ENCODE results near the gene CTSF.

The CTSF gene

GRCh38 chr11:66557733-66558326 lies 10.6 kb downstream of the CTSF start:
- DNase-seq, result no peak
- Mint-ChIP-seq H3K4me1 (no peaks in the 10 kb centered on the region), H3K27me3 (ENCODE audit: low read depth, poor library complexity) (no peaks in the 10 kb centered on the region), H3K9me3 (no peaks in the 10 kb centered on the region), H3K36me3 (ENCODE audit: low read depth) (peaks cover 51% of the 10 kb centered on the region), H3K4me3 (no peak overlapping the region), H3K27ac (no peak overlapping the region)
- no peak for TF ChIP-seq CTCF (IDR thresholded peaks at IDR 0.05)

- no peak for DNase-seq
- TF ChIP-seq CTCF (IDR thresholded peaks at IDR 0.05), result no peak
- H3K27me3 Mint-ChIP-seq (ENCODE audit: low read depth, poor library complexity), result no peaks in the 10 kb centered on the region
- peaks cover 53% of the 10 kb centered on the region for H3K36me3 Mint-ChIP-seq (ENCODE audit: low read depth)
- no peaks in the 10 kb centered on the region for H3K9me3 Mint-ChIP-seq
- no peaks in the 10 kb centered on the region for H3K4me1 Mint-ChIP-seq
- no peak overlapping the region for H3K27ac Mint-ChIP-seq
- H3K4me3 Mint-ChIP-seq, result no peak overlapping the region
Observed at GRCh38 chr11:66556086-66556485, 12.3 kb downstream of the CTSF start.

DNA sequence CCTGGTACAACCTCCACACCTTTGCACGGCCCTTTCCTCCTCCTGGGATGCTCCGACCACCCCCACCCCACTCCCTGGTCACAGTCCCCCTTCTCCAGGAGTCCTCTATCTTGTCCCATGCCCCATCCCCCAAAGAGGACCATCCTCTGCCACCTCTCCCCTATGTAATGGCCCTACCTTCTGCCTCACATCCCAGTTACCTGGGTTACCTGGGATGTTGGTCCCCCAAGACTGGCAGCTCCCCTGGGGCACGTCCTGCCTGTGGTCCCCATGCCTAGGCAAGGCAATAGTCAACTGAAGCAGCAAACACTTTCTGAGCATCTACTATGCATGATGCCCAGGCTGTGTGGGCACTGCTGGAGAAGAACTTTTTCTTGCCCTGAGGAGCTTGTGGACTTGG lies 13.0 kb downstream of the CTSF start:
- H3K27ac Mint-ChIP-seq, result no peak overlapping the region
- H3K4me3 Mint-ChIP-seq, result no peak overlapping the region
- peaks cover 3% of the 10 kb centered on the region for H3K4me1 Mint-ChIP-seq
- no peak for DNase-seq
- no peak for TF ChIP-seq CTCF (IDR thresholded peaks at IDR 0.05)
- H3K9me3 Mint-ChIP-seq, result no peaks in the 10 kb centered on the region
- H3K27me3 Mint-ChIP-seq (ENCODE audit: low read depth, poor library complexity), result no peaks in the 10 kb centered on the region
- H3K36me3 Mint-ChIP-seq (ENCODE audit: low read depth), result peaks cover 53% of the 10 kb centered on the region

- Mint-ChIP-seq H3K36me3 (ENCODE audit: low read depth) (peaks cover 55% of the 10 kb centered on the region), H3K27me3 (ENCODE audit: low read depth, poor library complexity) (no peaks in the 10 kb centered on the region), H3K4me1 (peaks cover 11% of the 10 kb centered on the region), H3K27ac (no peak overlapping the region), H3K4me3 (no peak overlapping the region), H3K9me3 (no peaks in the 10 kb centered on the region)
- DNase-seq, result no peak
- no peak for TF ChIP-seq CTCF (IDR thresholded peaks at IDR 0.05)
Observed at GRCh38 chr11:66554602-66555001, 13.8 kb downstream of the CTSF start.

DNA sequence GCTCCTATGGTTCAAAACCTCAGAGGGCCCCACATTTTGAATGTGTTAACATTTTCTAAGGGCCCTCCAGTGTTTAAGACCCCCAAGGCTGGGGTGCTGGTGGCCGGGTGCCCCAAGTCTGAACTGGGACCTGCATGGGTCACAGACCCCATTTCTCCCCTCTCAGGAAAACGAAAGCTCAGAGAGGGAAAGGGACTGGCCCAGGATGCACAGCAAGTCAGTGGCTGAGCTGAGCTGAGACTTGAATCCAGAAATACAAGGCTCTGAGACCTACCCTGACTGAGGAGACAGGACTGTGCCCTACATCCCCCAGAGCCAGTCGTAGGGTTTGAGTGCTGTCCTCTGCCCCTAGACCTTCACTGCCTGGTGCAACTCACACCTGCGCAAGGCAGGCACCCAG lies 17.5 kb downstream of the CTSF start:
- H3K9me3 Mint-ChIP-seq, result no peaks in the 10 kb centered on the region

More for the DNA sequence above, 17.5 kb downstream of the CTSF start:
- no peak for TF ChIP-seq CTCF (IDR thresholded peaks at IDR 0.05)
- H3K27ac Mint-ChIP-seq, result no peak overlapping the region
- H3K4me1 Mint-ChIP-seq, result peaks cover 41% of the 10 kb centered on the region
- no peak for DNase-seq
- peaks cover 36% of the 10 kb centered on the region for H3K36me3 Mint-ChIP-seq (ENCODE audit: low read depth)
- no peaks in the 10 kb centered on the region for H3K27me3 Mint-ChIP-seq (ENCODE audit: low read depth, poor library complexity)
- no peak overlapping the region for H3K4me3 Mint-ChIP-seq

All from nephron progenitor cell (in vitro differentiated cells).